PC-9 (cell line): Measurements from ENCODE around the gene MED4. TPM values are rescaled to one million over a fixed set of nuclear protein-coding genes. Genes with fewer than 3 reads are reported as not detected.

Source experiments
- BruUV-seq: library from RNA; stranded (reverse); fragments of 400-500 nt; replicated peaks from 2 replicates; lab custom pipeline; 2021; lab: Mats Ljungman, UMichigan
- CTCF ChIA-PET: fragments of 300-600 bp; sonication (Branson Sonifier 250); formaldehyde crosslinking; loops from one replicate; lab custom pipeline; 2022; ENCODE audit warnings: antibody characterized with exemption; lab: Charles Lee
- POLR2A ChIA-PET: fragments of 300-600 bp; sonication (Branson Sonifier 250); formaldehyde crosslinking; loops from one replicate; lab custom pipeline; 2022; ENCODE audit warnings: antibody characterized with exemption; ENCODE audit not compliant: unreplicated experiment; lab: Charles Lee
- DNase-seq, 2 experiments: peaks; one replicate each; pipeline versions ENCODE4 v3.0.0 to v3.0.0-alpha.2; 2015 to 2022; ENCODE audit warnings: mixed read lengths in 1 of 2
- H2AFZ ChIP-seq: fragments of 200-600 bp; sonication (generic); 2 replicates; pipeline ENCODE4 v1.8.1; 2017; ENCODE audit warnings: antibody characterized with exemption
- H3F3A ChIP-seq: fragments of 200-600 bp; sonication (generic); 2 replicates; pipeline ENCODE4 v1.8.1; 2017; ENCODE audit warnings: antibody characterized with exemption, mild to moderate bottlenecking, low read depth; ENCODE audit not compliant: insufficient read depth
- H3K27ac ChIP-seq: fragments of 200-600 bp; sonication (generic); 2 replicates; pipeline ENCODE4 v1.6.1; 2016; ENCODE audit warnings: mixed run types
- H3K27me3 ChIP-seq: fragments of 200-600 bp; sonication (generic); 2 replicates; pipeline ENCODE4 v1.6.1; 2016; ENCODE audit warnings: low read depth, mixed run types; ENCODE audit not compliant: insufficient read depth
- H3K36me3 ChIP-seq: fragments of 200-600 bp; sonication (generic); 2 replicates; pipeline ENCODE4 v1.6.1; 2016; ENCODE audit warnings: low read depth, mixed run types
- H3K4me1 ChIP-seq: fragments of 200-600 bp; sonication (generic); replicated peaks from 2 replicates; pipeline ENCODE4 v1.6.1; 2016; ENCODE audit warnings: mixed run types; ENCODE audit not compliant: insufficient read depth
- H3K4me2 ChIP-seq: fragments of 200-600 bp; sonication (generic); 2 replicates; pipeline ENCODE4 v1.6.1; 2017; ENCODE audit warnings: mixed run types
- H3K4me3 ChIP-seq: fragments of 200-600 bp; sonication (generic); 2 replicates; pipeline ENCODE4 v1.6.1; 2016; ENCODE audit warnings: mixed run types
- H3K79me2 ChIP-seq: fragments of 200-600 bp; sonication (generic); 2 replicates; pipeline ENCODE4 v1.6.1; 2017; ENCODE audit warnings: low read depth, mixed run types
- H3K9me2 ChIP-seq: fragments of 200-600 bp; sonication (generic); 2 replicates; pipeline ENCODE4 v1.8.1; 2017; ENCODE audit warnings: mild to moderate bottlenecking; ENCODE audit not compliant: insufficient read depth
- H3K9me3 ChIP-seq: fragments of 200-600 bp; sonication (generic); 2 replicates; pipeline ENCODE4 v1.8.1; 2016; ENCODE audit warnings: low read depth; ENCODE audit not compliant: insufficient read depth
- H4K20me1 ChIP-seq: fragments of 200-600 bp; sonication (generic); 2 replicates; pipeline ENCODE4 v1.8.1; 2017; ENCODE audit not compliant: insufficient read depth
- EZH2 ChIP-seq: fragments of 200-600 bp; sonication (generic); IDR thresholded peaks from 2 replicates; pipeline ENCODE4 v1.8.0; 2017; ENCODE audit warnings: antibody characterized with exemption, low read depth
- intact Hi-C: fragments of 100-400 bp; cut with micrococcal nuclease; formaldehyde crosslinking; loops from one replicate; pipeline ENCODE4 v1.10.0; 2022; ENCODE audit not compliant: unreplicated experiment
- total RNA-seq: library from RNA; stranded (reverse); gene quantifications from 2 replicates; pipeline ENCODE4 v1.2.3, GENCODE V29; 2021
- TF ChIP-seq, protein P1 (sequence below): fragments of 200-600 bp; sonication (generic); conservative IDR thresholded peaks from 2 replicates; pipeline ENCODE4 v1.6.1; 2017; ENCODE audit warnings: mixed run types, antibody characterized with exemption, mild to moderate bottlenecking, moderate library complexity

Gene MED4
- total RNA-seq, 1 experiment from 2014 or later = 38.5 TPM

DNA sequence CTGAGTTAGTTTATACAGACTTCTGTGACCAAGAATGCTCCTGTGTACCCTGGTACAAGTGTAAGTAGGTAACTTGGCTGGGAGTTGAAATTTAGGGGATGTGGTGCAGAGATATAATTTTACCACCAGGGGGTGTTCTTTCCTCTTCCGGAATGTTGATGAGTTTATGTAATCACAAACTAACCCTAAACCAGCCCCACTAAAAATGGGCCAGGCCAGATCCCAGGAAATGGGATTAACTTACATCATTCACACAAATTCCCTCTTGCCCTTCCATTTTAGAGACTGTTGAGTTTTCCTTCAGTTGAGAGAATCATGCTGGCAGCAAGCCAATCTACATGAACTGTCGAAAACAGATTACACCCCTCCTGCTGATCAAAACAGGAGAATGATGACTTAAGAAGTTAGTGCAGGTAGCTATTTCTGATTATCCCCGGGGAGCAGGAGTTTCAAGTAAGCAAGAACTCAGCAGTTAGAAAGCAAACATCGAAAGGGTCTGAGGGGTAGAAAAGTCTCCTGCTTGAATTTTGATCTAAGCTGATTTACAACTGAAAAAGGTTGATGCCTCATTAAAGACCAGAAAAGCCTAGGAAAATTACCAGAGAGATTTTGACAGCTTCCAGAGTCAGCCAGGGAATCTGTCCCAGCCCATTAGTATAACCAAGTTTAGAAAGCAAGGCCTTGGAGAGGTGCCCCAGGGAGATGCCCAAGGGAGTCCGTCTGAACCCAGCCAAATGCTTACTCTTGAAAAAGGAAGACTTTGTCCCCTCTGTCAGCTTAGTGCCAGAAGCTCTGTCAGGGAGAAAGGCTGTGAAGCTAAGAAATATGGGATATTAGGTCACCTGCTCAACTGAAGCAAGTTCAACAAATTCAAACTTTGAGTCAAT, 32.3 kb upstream of the MED4 start:
- Histone ChIP-seq H3K9me3 (no peaks in the 10 kb centered on the region; the same call in 1 of the 2 replicates), H3K9me2 (no peaks in the 10 kb centered on the region), H3K4me2 (no peak overlapping the region), H3K79me2 (no peaks in the 10 kb centered on the region), H3K36me3 (no peaks in the 10 kb centered on the region), H3K27ac (no peak overlapping the region), H3F3A (no peaks in the 10 kb centered on the region), H2AFZ (no peak overlapping the region), H3K27me3 (no peaks in the 10 kb centered on the region), H4K20me1 (no peaks in the 10 kb centered on the region), H3K4me3 (no peak overlapping the region), H3K4me1 (no peaks in the 10 kb centered on the region)
- no TSS peak for BruUV-seq
- ChIA-PET CTCF (interaction anchor here (0.5 to 1.5 kb wide), 3 partner anchors 24 to 642 kb away, joined by 3 to 5 read pairs (median 3); no protein-coding TSS in a partner anchor), POLR2A (interaction anchor here (0.6 kb wide), 1 partner anchor 106 kb away, joined by 3 read pairs; the partner anchor contains the start of gene ITM2B)
- intact Hi-C loops = loop anchor here (1.0 to 10.0 kb wide), 4 partner anchors 108 to 638 kb away; partner anchors contain the start of gene RB1
- peak; percentile 21 to 52 for DNase-seq
- TF ChIP-seq, protein P1, sequence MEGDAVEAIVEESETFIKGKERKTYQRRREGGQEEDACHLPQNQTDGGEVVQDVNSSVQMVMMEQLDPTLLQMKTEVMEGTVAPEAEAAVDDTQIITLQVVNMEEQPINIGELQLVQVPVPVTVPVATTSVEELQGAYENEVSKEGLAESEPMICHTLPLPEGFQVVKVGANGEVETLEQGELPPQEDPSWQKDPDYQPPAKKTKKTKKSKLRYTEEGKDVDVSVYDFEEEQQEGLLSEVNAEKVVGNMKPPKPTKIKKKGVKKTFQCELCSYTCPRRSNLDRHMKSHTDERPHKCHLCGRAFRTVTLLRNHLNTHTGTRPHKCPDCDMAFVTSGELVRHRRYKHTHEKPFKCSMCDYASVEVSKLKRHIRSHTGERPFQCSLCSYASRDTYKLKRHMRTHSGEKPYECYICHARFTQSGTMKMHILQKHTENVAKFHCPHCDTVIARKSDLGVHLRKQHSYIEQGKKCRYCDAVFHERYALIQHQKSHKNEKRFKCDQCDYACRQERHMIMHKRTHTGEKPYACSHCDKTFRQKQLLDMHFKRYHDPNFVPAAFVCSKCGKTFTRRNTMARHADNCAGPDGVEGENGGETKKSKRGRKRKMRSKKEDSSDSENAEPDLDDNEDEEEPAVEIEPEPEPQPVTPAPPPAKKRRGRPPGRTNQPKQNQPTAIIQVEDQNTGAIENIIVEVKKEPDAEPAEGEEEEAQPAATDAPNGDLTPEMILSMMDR = peak; percentile 77
- TF ChIP-seq EZH2 = no peak

- H3K4me2 ChIP-seq = no peak overlapping the region
- no TSS peak for BruUV-seq
- no peak for DNase-seq
- H3K9me2 ChIP-seq = no peaks in the 10 kb centered on the region
- H3K27me3 ChIP-seq = no peaks in the 10 kb centered on the region
- POLR2A ChIA-PET = no interaction called here
- H3F3A ChIP-seq = no peaks in the 10 kb centered on the region
- intact Hi-C loops = loop anchor here (2.0 to 10.0 kb wide), 2 partner anchors 177 to 639 kb away; partner anchors contain the start of gene RB1
- no peaks in the 10 kb centered on the region; the same call in 1 of the 2 replicates for H3K9me3 ChIP-seq
- H3K27ac ChIP-seq = no peak overlapping the region
- no peaks in the 10 kb centered on the region for H3K4me1 ChIP-seq
- no peak overlapping the region for H2AFZ ChIP-seq
- no peaks in the 10 kb centered on the region for H3K36me3 ChIP-seq
- no peaks in the 10 kb centered on the region for H3K79me2 ChIP-seq
- TF ChIP-seq, protein P1 = no peak
- no peak for TF ChIP-seq EZH2
- CTCF ChIA-PET = no interaction called here
- H4K20me1 ChIP-seq = no peaks in the 10 kb centered on the region
- H3K4me3 ChIP-seq = no peak overlapping the region
Observed at GRCh38 chr13:48125794-48126228, 30.9 kb upstream of the MED4 start.

DNA sequence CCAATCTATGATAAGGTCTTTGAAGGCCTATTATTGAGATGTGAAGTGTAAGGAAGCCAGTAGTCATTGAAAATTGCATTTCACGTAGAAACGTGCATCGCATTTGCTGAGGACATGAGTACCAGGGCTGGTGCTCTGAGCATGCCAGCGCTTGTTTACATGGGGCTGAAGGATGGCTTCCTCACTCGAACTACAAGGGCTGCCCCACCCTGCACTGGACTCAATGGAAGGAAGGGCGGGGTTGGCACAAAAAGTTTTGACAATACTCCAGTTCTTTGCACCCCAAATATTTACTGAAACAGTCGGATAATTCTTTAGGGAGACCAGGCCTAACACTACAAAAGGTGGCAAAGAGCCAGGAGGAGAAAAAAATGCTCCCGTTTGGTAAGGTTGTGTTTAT, 28.9 kb upstream of the MED4 start:
- Histone ChIP-seq H3K4me1 (no peaks in the 10 kb centered on the region), H3F3A (no peaks in the 10 kb centered on the region), H3K27ac (no peak overlapping the region), H3K9me3 (no peaks in the 10 kb centered on the region; the same call in 1 of the 2 replicates), H3K27me3 (no peaks in the 10 kb centered on the region), H3K4me3 (no peak overlapping the region), H4K20me1 (no peaks in the 10 kb centered on the region), H3K9me2 (no peaks in the 10 kb centered on the region), H3K79me2 (no peaks in the 10 kb centered on the region), H3K4me2 (no peak overlapping the region), H2AFZ (no peak overlapping the region), H3K36me3 (no peaks in the 10 kb centered on the region)
- DNase-seq = no peak
- intact Hi-C loops = loop anchor here (10.0 kb wide), 1 partner anchor 641 kb away; no protein-coding TSS in a partner anchor
- ChIA-PET POLR2A (no interaction called here), CTCF (interaction anchor here (0.8 kb wide), 1 partner anchor 456 kb away, joined by 3 read pairs; no protein-coding TSS in a partner anchor)
- TF ChIP-seq, protein P1 = no peak
- TF ChIP-seq EZH2 = no peak
- no TSS peak for BruUV-seq
